ENCODE results near the gene SKP1. TPM values are rescaled to one million over a fixed set of nuclear protein-coding genes. Genes with fewer than 3 reads are reported as not detected.
"Not testable (repeated sequence)": the region's sequence is repeated elsewhere in the genome, so short reads cannot be mapped to it uniquely, and the experiment has no call there.

Gene SKP1
- total RNA-seq (2014; rRNA removed; shearing (Covaris generic)): 886 and 1,193 TPM in 2 replicates

- peak; percentile 83 for DNase-seq (ENCODE audit: low spot score)
Measured at GRCh38 chr5:134176511-134177368, at the start of gene SKP1. Gene SKP1 (minus strand): TSS chr5:134176950. CDS start chr5:134174022, 2,928 bp downstream.

- peak; percentile 98 for DNase-seq (ENCODE audit: low spot score)
Measured at GRCh38 chr5:134225780-134226440, 49.2 kb upstream of the SKP1 start, which contains the start of gene PPP2CA. Gene PPP2CA (minus strand): TSS chr5:134226073. CDS start chr5:134225861, 212 bp downstream.

- peak; percentile 21 for DNase-seq (ENCODE audit: low spot score)
Measured at GRCh38 chr5:134224888-134225779, 48.4 kb upstream of the SKP1 start.

- no peak for DNase-seq (ENCODE audit: low spot score)
Measured at GRCh38 chr5:134223406-134224248, 46.9 kb upstream of the SKP1 start.

GRCh38 chr5:134221690-134222089 lies 44.9 kb upstream of the SKP1 start:
- DNase-seq (ENCODE audit: low spot score): not testable (repeated sequence)

- no peak for DNase-seq (ENCODE audit: low spot score)
Measured at GRCh38 chr5:134215757-134216156, 39.0 kb upstream of the SKP1 start.

GRCh38 chr5:134211263-134212031 lies 34.7 kb upstream of the SKP1 start:
- peak; percentile 28 for DNase-seq (ENCODE audit: low spot score)

- no peak for DNase-seq (ENCODE audit: low spot score)
Measured at GRCh38 chr5:134209477-134210245, 32.9 kb upstream of the SKP1 start.

GRCh38 chr5:134207696-134208095 lies 30.9 kb upstream of the SKP1 start:
- DNase-seq (ENCODE audit: low spot score): no peak

- no peak for DNase-seq (ENCODE audit: low spot score)
Measured at GRCh38 chr5:134206627-134207160, 29.9 kb upstream of the SKP1 start.

GRCh38 chr5:134204575-134204974 lies 27.8 kb upstream of the SKP1 start:
- DNase-seq (ENCODE audit: low spot score): no peak

GRCh38 chr5:134203630-134204029 lies 26.9 kb upstream of the SKP1 start:
- no peak for DNase-seq (ENCODE audit: low spot score)

GRCh38 chr5:134195666-134196065 lies 18.9 kb upstream of the SKP1 start:
- DNase-seq (ENCODE audit: low spot score): no peak

GRCh38 chr5:134189031-134189430 lies 12.3 kb upstream of the SKP1 start:
- no peak for DNase-seq (ENCODE audit: low spot score)

- DNase-seq (ENCODE audit: low spot score): no peak
Measured at GRCh38 chr5:134188092-134188491, 11.3 kb upstream of the SKP1 start.

- DNase-seq (ENCODE audit: low spot score): peak; percentile 56
Measured at GRCh38 chr5:134184155-134185135, 7.7 kb upstream of the SKP1 start.

GRCh38 chr5:134183481-134183880 lies 6.7 kb upstream of the SKP1 start:
- DNase-seq (ENCODE audit: low spot score): no peak

- DNase-seq (ENCODE audit: low spot score): no peak
Measured at GRCh38 chr5:134178096-134178419, 1.3 kb upstream of the SKP1 start.
